Tibial nerve (tissue), 4 donors: ENCODE data around the gene INO80D. TPM values are rescaled to one million over a fixed set of nuclear protein-coding genes. Genes with fewer than 3 reads are reported as not detected.

Source experiments
- DNase-seq, 2 donors: peaks; one replicate each; pipeline ENCODE4 v3.0.0-alpha.2; 2019; ENCODE audit warnings: low spot score in 2 of 2
- H3K27ac ChIP-seq, 4 donors: fragments of 200-600 bp; sonication (generic) in 3 of 4; one replicate each; pipeline ENCODE4 v1.5.1; 2017 to 2019; ENCODE audit warnings: mild to moderate bottlenecking in 1 of 4
- H3K27me3 ChIP-seq, 2 donors: fragments of 200-600 bp; sonication (generic) in 1 of 2; one replicate each; pipeline versions ENCODE4 v1.5.1 to v1.6.0; 2017 to 2019
- H3K36me3 ChIP-seq, 3 donors: fragments of 200-600 bp; sonication (generic); one replicate each; pipeline ENCODE4 v1.5.1; 2018 to 2019
- H3K4me1 ChIP-seq, 4 donors: fragments of 200-600 bp; sonication (generic) in 3 of 4; one replicate each; pipeline ENCODE4 v1.5.1; 2017 to 2019
- H3K4me3 ChIP-seq, 4 donors: fragments of 200-600 bp; sonication (generic) in 3 of 4; one replicate each; pipeline ENCODE4 v1.5.1; 2017 to 2019; ENCODE audit warnings: mild to moderate bottlenecking in 1 of 4, moderate library complexity in 1 of 4
- H3K9me3 ChIP-seq, 4 donors: fragments of 200-600 bp; sonication (generic) in 3 of 4; one replicate each; pipeline ENCODE4 v1.5.1; 2017 to 2019
- CTCF ChIP-seq, 5 experiments: fragments of 200-600 bp in 3 of 5; fragments of 450-650 bp in 2 of 5; sonication (generic) in 3 of 5; IDR thresholded peaks; one replicate each; pipeline ENCODE4 v1.5.1; 2016 to 2019; ENCODE audit warnings: antibody characterized with exemption in 5 of 5, mild to moderate bottlenecking in 3 of 5, moderate library complexity in 2 of 5
- EP300 ChIP-seq, 2 donors: sonication (generic); formaldehyde crosslinking; IDR thresholded peaks; one replicate each; pipeline ENCODE4 v1.6.1; 2017; ENCODE audit warnings: antibody characterized with exemption in 2 of 2, mild to moderate bottlenecking in 1 of 2
- POLR2A ChIP-seq, 2 donors: fragments of 450-650 bp; IDR thresholded peaks; one replicate each; pipeline ENCODE4 v1.6.1; 2017; ENCODE audit warnings: antibody characterized with exemption in 2 of 2, mild to moderate bottlenecking in 2 of 2, moderate library complexity in 2 of 2
- WGBS, 2 donors: methylation state at CpG; one replicate each; pipeline ENCODE4 v1.1.5; 2018; 5-methylcytosine and 5-hydroxymethylcytosine counted together
- total RNA-seq, 4 donors: library from RNA; depleted of rRNA; stranded (reverse); fragments of >200 nt; gene quantifications; one replicate each; pipeline ENCODE4 v1.1.0, GENCODE V29; 2016

INO80D gene
- total RNA-seq, 4 donors from 2014 or later, result 16.9 to 24.3 (median 20.6) TPM

GRCh38 chr2:205967391-205968075, 118.4 kb downstream of the INO80D start:
- H3K4me3 ChIP-seq, result no peak overlapping the region
- no peaks in the 10 kb centered on the region for H3K27me3 ChIP-seq
- H3K27ac ChIP-seq, result no peak overlapping the region
- 72 to 78% methylated on average over 7 of the region's 7 CpGs for WGBS, 2 donors
- no peaks in the 10 kb centered on the region for H3K9me3 ChIP-seq
- no peak for TF ChIP-seq EP300 (IDR thresholded peaks at IDR 0.05)
- TF ChIP-seq CTCF (IDR thresholded peaks at IDR 0.05), result no peak
- no peak for TF ChIP-seq POLR2A (IDR thresholded peaks at IDR 0.05)
- H3K36me3 ChIP-seq, result no peaks in the 10 kb centered on the region
- H3K4me1 ChIP-seq, result no peaks in the 10 kb centered on the region
- DNase-seq, result no peak

- TF ChIP-seq CTCF (IDR thresholded peaks at IDR 0.05) (no peak), POLR2A (IDR thresholded peaks at IDR 0.05) (no peak), EP300 (IDR thresholded peaks at IDR 0.05) (no peak)
- no peaks in the 10 kb centered on the region for H3K27me3 ChIP-seq
- H3K27ac ChIP-seq, result no peak overlapping the region
- no peaks in the 10 kb centered on the region for H3K4me1 ChIP-seq
- H3K9me3 ChIP-seq, result no peaks in the 10 kb centered on the region
- no peak for DNase-seq
- 91 to 92% methylated on average over 15 of the region's 15 CpGs for WGBS, 2 donors
- no peaks in the 10 kb centered on the region for H3K36me3 ChIP-seq
- no peak overlapping the region for H3K4me3 ChIP-seq
Measured at GRCh38 chr2:205965707-205966106, 120.3 kb downstream of the INO80D start.

GRCh38 chr2:205964111-205964761, 121.7 kb downstream of the INO80D start:
- no peak overlapping the region for H3K4me3 ChIP-seq
- 60 to 68% methylated on average over 8 of the region's 8 CpGs for WGBS, 2 donors
- no peaks in the 10 kb centered on the region for H3K4me1 ChIP-seq
- H3K27ac ChIP-seq, result no peak overlapping the region
- H3K27me3 ChIP-seq, result no peaks in the 10 kb centered on the region
- DNase-seq, result no peak
- no peaks in the 10 kb centered on the region for H3K36me3 ChIP-seq
- no peaks in the 10 kb centered on the region for H3K9me3 ChIP-seq
- TF ChIP-seq POLR2A (IDR thresholded peaks at IDR 0.05) (no peak), CTCF (IDR thresholded peaks at IDR 0.05) (no peak), EP300 (IDR thresholded peaks at IDR 0.05) (no peak)

- Histone ChIP-seq H3K36me3 (no peaks in the 10 kb centered on the region), H3K4me3 (no peak overlapping the region), H3K4me1 (no peaks in the 10 kb centered on the region), H3K27me3 (no peaks in the 10 kb centered on the region), H3K27ac (no peak overlapping the region), H3K9me3 (no peaks in the 10 kb centered on the region)
- DNase-seq, result no peak
- no peak for TF ChIP-seq POLR2A (IDR thresholded peaks at IDR 0.05)
- TF ChIP-seq EP300 (IDR thresholded peaks at IDR 0.05), result no peak
- TF ChIP-seq CTCF (IDR thresholded peaks at IDR 0.05), result no peak
- WGBS, 2 donors, result 84 to 90% methylated on average over 9 of the region's 9 CpGs
Measured at GRCh38 chr2:205959521-205959920, 126.5 kb downstream of the INO80D start.

GRCh38 chr2:205957452-205958154, 128.4 kb downstream of the INO80D start:
- no peaks in the 10 kb centered on the region for H3K36me3 ChIP-seq
- H3K27ac ChIP-seq, result no peak overlapping the region
- no peaks in the 10 kb centered on the region for H3K4me1 ChIP-seq
- TF ChIP-seq CTCF (IDR thresholded peaks at IDR 0.05), result no peak
- no peak for TF ChIP-seq POLR2A (IDR thresholded peaks at IDR 0.05)
- TF ChIP-seq EP300 (IDR thresholded peaks at IDR 0.05), result no peak
- WGBS, 2 donors, result 73 to 77% methylated on average over 11 of the region's 11 CpGs
- H3K9me3 ChIP-seq, result no peaks in the 10 kb centered on the region
- no peak overlapping the region for H3K4me3 ChIP-seq
- DNase-seq, result no peak
- H3K27me3 ChIP-seq, result no peaks in the 10 kb centered on the region
